ENCODE data around the gene NRXN2.
"Not testable (repeated sequence)": the region's sequence is repeated elsewhere in the genome, so short reads cannot be mapped to it uniquely, and the experiment has no call there.

NRXN2 gene

DNA sequence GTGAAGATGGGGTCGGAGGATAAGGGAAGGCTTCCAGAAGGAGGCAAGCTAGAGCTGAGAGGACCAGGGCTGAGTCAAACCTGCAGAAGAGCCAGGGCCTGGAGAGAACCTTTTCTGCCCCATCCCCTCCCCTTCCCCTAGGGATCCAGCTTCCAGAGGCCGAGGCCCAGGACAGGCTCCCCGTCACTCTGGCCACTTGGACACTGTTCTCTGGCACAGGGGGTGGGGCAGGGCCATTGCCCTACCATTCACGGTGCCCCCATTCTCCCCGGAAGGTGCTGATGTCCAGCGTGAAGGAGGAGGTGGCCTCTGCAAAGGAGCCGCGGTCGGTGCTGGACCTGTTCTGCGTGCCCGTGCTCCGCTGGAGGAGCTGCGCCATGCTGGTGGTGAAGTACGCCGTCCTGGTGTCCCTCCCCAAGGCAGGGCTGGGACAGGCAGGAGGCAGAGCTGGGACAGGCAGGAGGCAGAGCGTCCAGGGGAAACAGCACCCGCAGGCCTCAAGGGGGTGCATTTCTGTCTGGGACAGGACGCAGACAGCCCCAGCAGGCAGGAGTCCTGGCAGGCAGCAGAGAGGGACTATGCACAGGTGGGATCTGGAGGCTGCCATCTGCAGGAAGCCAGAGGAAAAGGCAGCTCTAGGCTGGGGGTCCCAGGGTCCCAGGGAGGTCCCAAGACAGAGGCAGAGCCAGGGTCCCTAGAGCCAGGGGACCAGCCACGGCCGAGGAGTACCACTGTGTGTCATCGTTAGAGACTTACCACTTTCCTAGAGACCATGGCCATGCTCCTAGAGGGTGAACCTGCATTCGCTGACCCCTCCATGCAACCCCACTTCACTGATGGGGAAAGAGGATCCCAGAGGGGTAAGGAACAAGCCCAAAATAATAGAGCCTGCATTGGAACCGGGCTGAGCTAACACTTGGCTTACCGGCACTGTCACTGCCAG lies 157.8 kb downstream of the NRXN2 start:
- no peak for DNase-seq (ENCODE audit: low read depth in 2 of 2)

DNA sequence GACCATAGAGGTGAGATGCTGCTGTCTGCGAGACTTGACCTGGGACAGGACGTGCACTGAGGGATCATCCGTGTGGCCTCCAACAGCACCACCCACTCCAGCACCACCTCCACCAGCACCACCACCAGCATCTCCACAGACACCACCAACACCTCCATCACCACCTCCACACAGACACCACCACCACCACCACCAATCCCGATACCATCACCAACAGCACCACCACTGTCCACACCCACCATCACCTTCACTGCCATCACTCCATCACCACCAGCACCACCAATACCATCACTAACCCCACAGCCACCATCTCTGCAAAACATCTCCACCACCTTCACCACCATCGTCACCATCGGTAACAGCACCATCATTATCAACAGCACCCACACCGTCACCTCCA lies 158.6 kb downstream of the NRXN2 start:
- no peak for DNase-seq (ENCODE audit: low read depth in 2 of 2)

DNA sequence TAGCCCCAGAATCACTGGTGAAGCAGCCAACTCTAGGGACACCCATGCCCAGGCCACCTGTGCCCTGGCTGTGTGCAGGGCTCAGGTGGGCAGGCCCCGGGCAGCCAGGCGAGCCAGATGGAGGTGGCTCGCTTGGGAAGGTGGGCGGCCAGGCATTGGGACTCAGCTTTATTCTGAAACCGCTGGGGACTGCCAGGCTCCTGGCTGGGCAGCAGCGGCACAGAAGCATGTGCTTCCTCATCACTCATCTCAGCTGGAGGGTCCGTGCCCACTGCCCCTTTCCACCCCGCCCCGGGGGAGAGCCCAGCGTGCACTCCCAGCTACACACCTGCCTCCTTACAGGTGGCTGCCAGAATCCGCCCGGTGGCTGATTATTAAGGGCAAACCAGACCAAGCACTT lies 159.0 kb downstream of the NRXN2 start:
- DNase-seq (ENCODE audit: low read depth in 2 of 2): no peak

DNA sequence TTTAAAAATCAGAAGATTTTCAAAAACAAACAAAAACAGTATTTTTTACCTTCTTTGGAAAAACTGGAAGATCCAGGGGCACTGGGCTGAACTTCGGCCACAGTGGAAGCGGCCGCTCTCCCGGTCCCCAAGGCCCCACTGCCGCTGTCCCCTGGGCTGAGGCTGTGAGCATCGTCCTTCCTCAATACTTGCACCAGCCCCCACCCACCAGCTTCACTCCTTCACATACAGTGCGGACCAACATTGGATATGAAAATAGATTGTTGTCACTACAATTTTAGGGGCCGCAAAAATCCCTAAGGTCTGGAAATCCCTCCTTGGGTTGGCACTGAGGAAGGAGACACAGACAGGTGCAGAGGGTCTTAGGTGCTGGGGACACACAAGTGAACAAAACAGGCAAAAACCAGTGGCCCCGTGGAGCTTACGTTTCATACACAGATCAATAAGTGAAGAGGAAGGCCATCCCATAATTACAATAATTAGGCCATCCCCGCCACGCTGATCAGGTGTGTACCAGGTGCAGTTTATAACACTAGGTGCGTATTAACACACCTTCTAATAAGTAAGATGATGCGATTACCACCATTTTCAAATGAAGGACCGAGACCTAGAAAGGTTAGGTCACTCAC lies 160.2 kb downstream of the NRXN2 start:
- DNase-seq (ENCODE audit: low read depth in 2 of 2): no peak

DNA sequence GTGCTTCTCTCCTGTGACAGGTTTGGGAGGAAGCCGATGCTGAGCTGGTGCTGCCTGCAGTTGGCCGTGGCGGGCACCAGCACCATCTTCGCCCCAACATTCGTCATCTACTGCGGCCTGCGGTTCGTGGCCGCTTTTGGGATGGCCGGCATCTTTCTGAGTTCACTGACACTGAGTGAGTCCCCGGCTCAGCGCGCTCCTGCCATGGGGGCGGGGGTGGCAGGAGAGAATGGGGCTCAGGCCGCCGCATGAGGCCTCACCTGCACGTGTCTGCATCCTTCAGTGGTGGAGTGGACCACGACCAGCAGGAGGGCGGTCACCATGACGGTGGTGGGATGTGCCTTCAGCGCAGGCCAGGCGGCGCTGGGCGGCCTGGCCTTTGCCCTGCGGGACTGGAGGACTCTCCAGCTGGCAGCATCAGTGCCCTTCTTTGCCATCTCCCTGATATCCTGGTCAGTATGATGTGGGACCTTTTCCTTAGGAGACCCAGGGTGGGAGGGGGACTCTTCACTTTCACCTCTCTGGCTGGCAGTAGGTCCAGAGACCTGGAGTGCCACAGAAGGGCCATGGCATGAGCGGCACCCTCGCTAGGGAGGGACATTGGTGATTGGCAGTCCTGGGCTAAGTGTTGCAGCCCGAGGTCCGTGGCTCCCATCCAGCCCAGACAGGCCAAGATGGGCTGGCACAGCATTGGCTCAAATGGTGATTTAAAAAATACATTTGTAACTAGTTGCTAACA lies 160.8 kb downstream of the NRXN2 start:
- DNase-seq (ENCODE audit: low read depth in 2 of 2): no peak

DNA sequence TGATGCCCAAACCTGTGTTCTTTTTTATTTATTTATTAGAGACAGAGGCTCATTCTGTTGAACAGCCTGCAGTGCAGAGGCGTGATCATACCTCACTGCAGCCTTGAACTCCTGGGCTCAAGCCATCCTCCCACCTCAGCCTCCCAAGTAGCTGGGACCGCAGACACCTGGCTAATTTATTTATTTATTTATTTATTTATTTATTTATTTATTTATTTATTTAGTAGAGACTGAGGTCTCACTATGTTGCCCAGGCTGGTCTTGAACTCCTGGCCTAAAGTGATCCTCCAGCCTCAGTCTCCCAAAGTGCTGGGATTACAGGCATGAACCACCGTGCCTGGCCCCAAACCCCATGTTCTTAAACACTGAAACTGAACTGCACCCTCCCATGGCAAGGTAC lies 161.6 kb downstream of the NRXN2 start:
- not testable (repeated sequence) for DNase-seq (ENCODE audit: low read depth in 2 of 2)

DNA sequence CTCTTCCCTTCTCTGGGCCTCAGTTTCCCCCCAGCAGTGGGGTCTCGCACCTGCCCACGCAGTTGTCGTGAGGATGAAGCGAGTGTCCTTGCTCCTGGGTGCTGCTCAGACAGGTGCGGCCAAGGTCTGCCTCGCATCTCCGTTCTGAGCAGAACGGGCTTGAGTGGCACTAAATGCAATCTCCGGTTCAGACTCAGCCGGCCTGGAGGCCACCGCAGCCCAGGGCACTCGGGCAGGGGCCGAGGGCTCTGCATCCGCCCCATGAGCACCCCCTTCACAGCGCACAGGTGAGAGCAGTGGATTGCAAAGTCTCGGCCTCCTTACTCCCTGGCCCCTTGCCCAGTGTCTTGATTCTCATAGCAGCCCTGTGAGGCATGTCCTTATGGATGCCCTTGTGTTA lies 162.1 kb downstream of the NRXN2 start:
- no peak for DNase-seq (ENCODE audit: low read depth in 2 of 2)

DNA sequence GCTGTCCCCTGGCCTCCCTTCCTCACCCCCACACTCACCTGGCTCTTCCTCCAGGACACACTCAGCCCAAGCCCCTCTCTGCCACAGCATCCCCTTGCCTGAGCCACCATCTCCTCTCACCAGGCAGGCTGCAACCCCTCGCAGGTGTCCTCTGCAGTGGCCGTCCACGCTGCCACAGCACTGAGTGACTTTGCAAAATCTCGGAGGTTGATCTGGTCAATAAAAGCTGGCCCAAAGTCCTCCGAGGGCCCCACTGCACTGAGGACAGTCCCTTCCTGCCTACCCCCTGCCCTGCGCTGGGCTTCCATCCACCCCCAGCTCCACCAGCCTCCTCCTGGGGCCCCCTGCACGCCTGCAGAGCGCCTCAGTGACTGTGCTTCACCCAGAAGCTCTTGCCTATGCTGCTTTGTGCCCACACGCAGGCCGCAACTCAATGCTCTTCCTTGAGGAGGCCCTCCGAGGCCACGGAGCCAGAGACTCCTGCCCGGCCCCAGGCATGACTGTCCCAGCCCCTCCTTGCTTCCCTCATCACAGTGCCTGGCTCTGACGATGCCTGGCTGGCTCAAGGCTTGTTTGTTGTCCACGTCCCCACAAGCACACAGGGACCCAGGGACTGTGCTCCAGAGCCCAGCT lies 162.7 kb downstream of the NRXN2 start:
- no peak for DNase-seq (ENCODE audit: low read depth in 2 of 2)

DNA sequence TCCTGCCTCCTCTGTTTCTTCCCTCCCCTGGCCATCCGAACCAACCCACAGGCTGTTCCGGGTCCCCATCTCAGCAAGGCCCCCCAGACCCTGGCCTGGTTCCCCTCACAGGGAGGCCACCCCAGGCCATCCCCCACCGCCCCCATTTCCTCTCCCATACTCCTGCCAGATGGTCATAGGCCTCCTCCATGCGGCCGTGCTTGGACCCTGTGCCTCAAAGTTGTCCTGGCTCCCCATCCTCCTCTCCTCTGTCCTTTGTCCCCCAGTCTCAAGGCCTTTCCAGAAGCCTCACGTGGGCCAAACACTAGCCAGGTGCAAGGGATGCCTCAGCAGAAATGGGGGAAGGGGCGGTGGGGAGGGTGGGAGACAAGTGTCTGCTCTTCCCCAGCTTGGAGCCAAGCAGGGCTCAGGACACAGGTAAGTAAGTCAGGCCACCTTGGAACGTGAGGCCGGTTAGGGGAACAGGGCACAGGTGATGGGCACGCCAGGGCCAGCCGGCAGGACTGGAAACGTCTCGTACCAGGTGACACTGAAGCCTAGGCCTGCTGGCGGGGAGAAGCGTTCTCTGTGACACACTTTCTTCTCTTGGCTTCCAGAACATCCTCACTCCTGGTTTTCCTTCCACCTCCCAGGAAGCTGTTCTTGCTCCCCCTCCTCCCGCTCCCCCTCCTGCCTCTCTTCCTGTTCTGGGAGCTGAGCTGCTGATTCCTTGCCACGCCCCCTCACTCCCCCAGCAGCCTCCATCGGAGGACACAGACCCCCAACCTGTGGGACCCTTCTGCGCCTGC lies 163.5 kb downstream of the NRXN2 start:
- DNase-seq (ENCODE audit: low read depth in 2 of 2): no peak

DNA sequence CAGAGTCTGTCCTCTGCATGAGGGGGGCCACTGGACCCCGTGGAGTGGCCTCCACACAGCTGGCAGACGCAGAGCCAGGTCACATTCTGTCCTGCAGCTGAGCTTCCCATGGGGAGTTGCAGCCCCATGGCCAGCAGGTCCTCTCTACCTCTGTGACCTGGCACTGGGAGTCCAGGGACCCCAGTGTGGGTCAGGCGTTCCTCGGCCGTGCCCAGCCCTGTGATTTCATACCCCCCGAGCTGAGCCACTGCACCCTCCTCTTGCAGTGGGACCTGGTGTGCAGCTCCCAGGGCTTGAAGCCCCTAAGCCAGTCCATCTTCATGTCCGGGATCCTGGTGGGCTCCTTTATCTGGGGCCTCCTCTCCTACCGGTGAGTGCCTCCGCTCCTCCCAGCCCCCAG lies 164.1 kb downstream of the NRXN2 start:
- no peak for DNase-seq (ENCODE audit: low read depth in 2 of 2)

DNA sequence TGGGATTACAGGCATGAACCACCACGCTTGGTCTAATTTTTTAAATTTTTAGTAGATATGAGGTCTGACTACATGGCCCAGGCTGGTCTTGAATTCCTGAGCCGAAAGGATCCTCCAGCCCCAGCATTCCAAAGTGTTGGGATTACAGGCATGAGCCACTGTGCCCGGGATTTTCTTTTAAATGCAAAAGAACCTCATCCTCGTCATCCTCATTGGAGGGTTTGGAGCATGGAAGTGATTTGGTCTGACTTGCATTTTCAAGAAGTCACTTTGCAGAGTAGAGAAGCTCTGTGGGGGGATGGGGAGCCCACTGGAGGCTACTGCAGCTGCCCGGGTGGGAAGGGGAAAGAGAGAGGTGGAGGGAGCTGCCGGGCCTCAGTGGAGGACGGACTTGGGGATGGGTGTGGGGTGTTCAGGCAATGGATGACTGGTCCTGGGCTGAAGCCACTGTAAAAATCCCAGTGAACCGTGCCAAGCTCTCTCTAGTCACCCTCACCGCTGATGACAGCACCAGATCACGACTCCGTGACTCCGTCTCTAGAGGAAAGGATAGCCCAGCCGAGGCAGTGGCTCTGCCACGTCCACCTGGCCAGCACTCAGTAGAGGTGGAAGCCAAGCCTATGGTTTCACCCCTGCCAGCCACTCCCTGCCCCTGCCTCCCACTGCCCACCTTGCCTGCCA lies 164.8 kb downstream of the NRXN2 start:
- no peak for DNase-seq (ENCODE audit: low read depth in 2 of 2)

DNA sequence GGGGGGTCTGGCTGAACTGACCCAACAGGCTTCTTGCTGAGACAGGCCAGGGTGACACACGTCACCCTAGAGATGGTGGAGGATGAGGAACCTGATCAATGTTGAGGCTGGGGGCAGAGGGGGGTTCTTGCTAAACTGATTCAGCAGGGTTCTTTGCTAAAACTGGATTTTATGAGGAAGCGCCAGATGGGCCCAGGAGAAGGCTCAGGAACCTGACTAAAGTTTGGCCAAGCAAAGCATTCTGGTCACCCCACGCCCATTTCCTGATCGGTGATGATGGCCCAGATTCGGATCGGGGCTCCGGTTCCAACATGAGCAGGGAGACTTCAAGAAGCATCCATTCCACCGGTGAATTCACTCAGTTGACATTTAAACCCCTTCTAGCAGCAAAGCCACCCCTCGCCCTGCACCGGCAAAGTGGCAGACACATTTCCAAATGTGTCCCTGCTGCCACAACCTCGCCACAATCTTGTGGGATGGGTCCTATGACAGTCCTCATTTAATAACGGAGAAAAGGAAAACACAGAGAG lies 166.2 kb downstream of the NRXN2 start:
- DNase-seq (ENCODE audit: low read depth in 2 of 2): no peak
